SK-N-SH (cell line): ENCODE data around the gene SAE1.

Experiments
- ELF1 ChIP-seq: IDR thresholded peaks from 2 replicates; pipeline ENCODE4 v1.4.0; 2012
- FOSL2 ChIP-seq: IDR thresholded peaks from 2 replicates; pipeline ENCODE4 v1.4.0; 2012; ENCODE audit warnings: low read depth, mild to moderate bottlenecking, moderate library complexity, borderline replicate concordance
- TF ChIP-seq, protein P1 (sequence below): fragments of 200-600 bp; sonication (generic); IDR thresholded peaks from 2 replicates; pipeline ENCODE4 v1.6.1; 2017; ENCODE audit warnings: antibody characterized with exemption, mild to moderate bottlenecking, moderate library complexity
- TF ChIP-seq, protein P2 (sequence below): IDR thresholded peaks from 2 replicates; pipeline ENCODE4 v1.6.1; 2012; ENCODE audit warnings: mild to moderate bottlenecking, low read depth, low read length, moderate library complexity
- TF ChIP-seq, protein P3 (sequence below): IDR thresholded peaks from 2 replicates; pipeline ENCODE4 v1.4.0; 2012; ENCODE audit warnings: low read depth

DNA sequence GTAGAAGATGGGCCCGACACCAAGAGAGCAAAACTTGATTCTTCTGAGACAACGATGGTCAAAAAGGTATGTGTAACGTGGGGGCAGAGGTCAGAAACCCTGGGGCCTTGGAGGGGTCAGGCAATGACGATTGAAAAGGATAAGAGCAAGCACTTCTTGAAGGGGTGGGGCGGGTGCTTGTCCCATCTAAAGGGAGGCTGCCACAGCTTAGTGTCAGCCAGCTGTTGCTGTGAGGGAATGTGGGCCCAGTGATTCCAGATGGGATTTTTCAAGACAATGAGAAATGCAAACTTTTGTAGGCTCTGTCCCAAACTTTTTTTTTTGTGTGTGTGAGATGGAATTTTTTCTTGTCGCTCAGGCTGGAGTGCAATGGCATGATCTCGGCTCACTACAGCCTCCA, 24.5 kb downstream of the SAE1 start:
- TF ChIP-seq FOSL2: no peak
- TF ChIP-seq, protein P1, sequence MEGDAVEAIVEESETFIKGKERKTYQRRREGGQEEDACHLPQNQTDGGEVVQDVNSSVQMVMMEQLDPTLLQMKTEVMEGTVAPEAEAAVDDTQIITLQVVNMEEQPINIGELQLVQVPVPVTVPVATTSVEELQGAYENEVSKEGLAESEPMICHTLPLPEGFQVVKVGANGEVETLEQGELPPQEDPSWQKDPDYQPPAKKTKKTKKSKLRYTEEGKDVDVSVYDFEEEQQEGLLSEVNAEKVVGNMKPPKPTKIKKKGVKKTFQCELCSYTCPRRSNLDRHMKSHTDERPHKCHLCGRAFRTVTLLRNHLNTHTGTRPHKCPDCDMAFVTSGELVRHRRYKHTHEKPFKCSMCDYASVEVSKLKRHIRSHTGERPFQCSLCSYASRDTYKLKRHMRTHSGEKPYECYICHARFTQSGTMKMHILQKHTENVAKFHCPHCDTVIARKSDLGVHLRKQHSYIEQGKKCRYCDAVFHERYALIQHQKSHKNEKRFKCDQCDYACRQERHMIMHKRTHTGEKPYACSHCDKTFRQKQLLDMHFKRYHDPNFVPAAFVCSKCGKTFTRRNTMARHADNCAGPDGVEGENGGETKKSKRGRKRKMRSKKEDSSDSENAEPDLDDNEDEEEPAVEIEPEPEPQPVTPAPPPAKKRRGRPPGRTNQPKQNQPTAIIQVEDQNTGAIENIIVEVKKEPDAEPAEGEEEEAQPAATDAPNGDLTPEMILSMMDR: no peak
- no peak for TF ChIP-seq ELF1
- TF ChIP-seq, protein P2, sequence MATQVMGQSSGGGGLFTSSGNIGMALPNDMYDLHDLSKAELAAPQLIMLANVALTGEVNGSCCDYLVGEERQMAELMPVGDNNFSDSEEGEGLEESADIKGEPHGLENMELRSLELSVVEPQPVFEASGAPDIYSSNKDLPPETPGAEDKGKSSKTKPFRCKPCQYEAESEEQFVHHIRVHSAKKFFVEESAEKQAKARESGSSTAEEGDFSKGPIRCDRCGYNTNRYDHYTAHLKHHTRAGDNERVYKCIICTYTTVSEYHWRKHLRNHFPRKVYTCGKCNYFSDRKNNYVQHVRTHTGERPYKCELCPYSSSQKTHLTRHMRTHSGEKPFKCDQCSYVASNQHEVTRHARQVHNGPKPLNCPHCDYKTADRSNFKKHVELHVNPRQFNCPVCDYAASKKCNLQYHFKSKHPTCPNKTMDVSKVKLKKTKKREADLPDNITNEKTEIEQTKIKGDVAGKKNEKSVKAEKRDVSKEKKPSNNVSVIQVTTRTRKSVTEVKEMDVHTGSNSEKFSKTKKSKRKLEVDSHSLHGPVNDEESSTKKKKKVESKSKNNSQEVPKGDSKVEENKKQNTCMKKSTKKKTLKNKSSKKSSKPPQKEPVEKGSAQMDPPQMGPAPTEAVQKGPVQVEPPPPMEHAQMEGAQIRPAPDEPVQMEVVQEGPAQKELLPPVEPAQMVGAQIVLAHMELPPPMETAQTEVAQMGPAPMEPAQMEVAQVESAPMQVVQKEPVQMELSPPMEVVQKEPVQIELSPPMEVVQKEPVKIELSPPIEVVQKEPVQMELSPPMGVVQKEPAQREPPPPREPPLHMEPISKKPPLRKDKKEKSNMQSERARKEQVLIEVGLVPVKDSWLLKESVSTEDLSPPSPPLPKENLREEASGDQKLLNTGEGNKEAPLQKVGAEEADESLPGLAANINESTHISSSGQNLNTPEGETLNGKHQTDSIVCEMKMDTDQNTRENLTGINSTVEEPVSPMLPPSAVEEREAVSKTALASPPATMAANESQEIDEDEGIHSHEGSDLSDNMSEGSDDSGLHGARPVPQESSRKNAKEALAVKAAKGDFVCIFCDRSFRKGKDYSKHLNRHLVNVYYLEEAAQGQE: no peak
- TF ChIP-seq, protein P3, sequence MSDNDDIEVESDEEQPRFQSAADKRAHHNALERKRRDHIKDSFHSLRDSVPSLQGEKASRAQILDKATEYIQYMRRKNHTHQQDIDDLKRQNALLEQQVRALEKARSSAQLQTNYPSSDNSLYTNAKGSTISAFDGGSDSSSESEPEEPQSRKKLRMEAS: no peak
